SU-DHL-6 (cell line): ENCODE measurements around the gene AREL1.

Source experiments
- H2AFZ ChIP-seq: fragments of 200-600 bp; sonication (generic); 2 replicates; pipeline ENCODE4 v1.6.1; 2014; ENCODE audit warnings: low read depth, mild to moderate bottlenecking, moderate library complexity, mixed read lengths, antibody characterized with exemption, low read length; ENCODE audit not compliant: severe bottlenecking
- H3F3A ChIP-seq: fragments of 200-600 bp; shearing (Covaris generic); 2 replicates; pipeline ENCODE4 v1.6.0; 2016; ENCODE audit warnings: antibody characterized with exemption, mild to moderate bottlenecking; ENCODE audit not compliant: insufficient read depth
- H3K27ac ChIP-seq: fragments of 200-600 bp; sonication (generic); 2 replicates; pipeline ENCODE4 v1.5.1; 2016; ENCODE audit warnings: low read depth, mild to moderate bottlenecking, low read length, moderate library complexity, mixed read lengths
- H3K27me3 ChIP-seq: fragments of 200-600 bp; sonication (generic), shearing (Covaris generic); 2 replicates; pipeline ENCODE4 v1.6.0; 2014; ENCODE audit warnings: mild to moderate bottlenecking, low read length
- H3K36me3 ChIP-seq: fragments of 200-600 bp; sonication (generic); 2 replicates; pipeline ENCODE4 v1.6.1; 2014; ENCODE audit warnings: mild to moderate bottlenecking, low read length, mixed read lengths
- H3K4me2 ChIP-seq: fragments of 300-600, 200-600 bp; shearing (Covaris generic), sonication (generic); 2 replicates; pipeline ENCODE4 v1.6.0; 2014; ENCODE audit warnings: low read length, low read depth, mild to moderate bottlenecking; ENCODE audit not compliant: poor library complexity, severe bottlenecking
- H3K4me3 ChIP-seq: fragments of 200-600 bp; sonication (generic); 2 replicates; pipeline ENCODE4 v1.5.1; 2014; ENCODE audit warnings: antibody characterized with exemption, low read length, mild to moderate bottlenecking, mixed read lengths; ENCODE audit not compliant: insufficient read depth, poor library complexity, severe bottlenecking
- H3K79me2 ChIP-seq: fragments of 200-600 bp; sonication (generic); 2 replicates; pipeline ENCODE4 v1.6.1; 2014; ENCODE audit warnings: mild to moderate bottlenecking, low read length, moderate library complexity; ENCODE audit not compliant: insufficient read depth
- H3K9ac ChIP-seq: fragments of 200-600 bp; sonication (generic); 2 replicates; pipeline ENCODE4 v1.7.0; 2014; ENCODE audit warnings: mild to moderate bottlenecking, low read length
- H3K9me2 ChIP-seq: fragments of 200-600 bp; sonication (generic); replicated peaks from 2 replicates; pipeline ENCODE4 v1.6.1; 2014; ENCODE audit warnings: low read length; ENCODE audit not compliant: insufficient read depth
- H3K9me3 ChIP-seq: fragments of 200-600 bp; sonication (generic); 2 replicates; pipeline ENCODE4 v1.6.1; 2014; ENCODE audit warnings: low read length, mixed read lengths; ENCODE audit not compliant: insufficient read depth
- H4K20me1 ChIP-seq: fragments of 200-600 bp; sonication (generic); 2 replicates; pipeline ENCODE4 v1.6.1; 2014; ENCODE audit warnings: low read depth, mild to moderate bottlenecking, antibody characterized with exemption, low read length, moderate library complexity, mixed read lengths
- CTCF ChIP-seq: fragments of 200-600 bp; sonication (generic); IDR thresholded peaks from one replicate; pipeline ENCODE4 v1.5.1; 2017; ENCODE audit warnings: antibody characterized with exemption, mild to moderate bottlenecking, low read length, moderate library complexity; ENCODE audit not compliant: insufficient read depth, poor library complexity, severe bottlenecking
- EZH2phosphoT487 ChIP-seq: fragments of 200-600 bp; sonication (generic), shearing (Covaris generic); conservative IDR thresholded peaks from 2 replicates; pipeline ENCODE4 v1.6.1; 2018; ENCODE audit warnings: mild to moderate bottlenecking, antibody characterized with exemption, low read length, moderate library complexity, mixed read lengths

The AREL1 gene

GRCh38 chr14:74615735-74616134 is 97.1 kb downstream of the AREL1 start:
- Histone ChIP-seq H3K27me3 (no peaks in the 10 kb centered on the region), H3F3A (no peaks in the 10 kb centered on the region), H3K9me3 (no peaks in the 10 kb centered on the region), H2AFZ (no peak overlapping the region), H3K4me3 (no peak overlapping the region), H3K4me2 (no peak overlapping the region), H3K9ac (no peak overlapping the region), H3K36me3 (no peaks in the 10 kb centered on the region), H4K20me1 (no peaks in the 10 kb centered on the region), H3K9me2 (no peaks in the 10 kb centered on the region), H3K27ac (no peak overlapping the region), H3K79me2 (no peaks in the 10 kb centered on the region)
- TF ChIP-seq CTCF (no peak), EZH2phosphoT487 (no peak)

- Histone ChIP-seq H3K4me3 (no peak overlapping the region), H3F3A (no peaks in the 10 kb centered on the region), H3K79me2 (no peaks in the 10 kb centered on the region), H3K9me3 (no peaks in the 10 kb centered on the region), H3K27me3 (no peaks in the 10 kb centered on the region), H3K27ac (no peak overlapping the region), H3K4me2 (no peak overlapping the region), H3K9me2 (no peaks in the 10 kb centered on the region), H4K20me1 (no peaks in the 10 kb centered on the region), H3K9ac (no peak overlapping the region), H3K36me3 (no peaks in the 10 kb centered on the region), H2AFZ (no peak overlapping the region)
- no peak for TF ChIP-seq CTCF
- TF ChIP-seq EZH2phosphoT487: no peak
These were observed 98.1 kb downstream of the AREL1 start for GRCh38 chr14:74614508-74615495.

- Histone ChIP-seq H4K20me1 (no peaks in the 10 kb centered on the region), H3K9me2 (no peaks in the 10 kb centered on the region), H3F3A (no peaks in the 10 kb centered on the region), H3K9ac (no peak overlapping the region), H2AFZ (no peak overlapping the region), H3K4me3 (no peak overlapping the region), H3K27me3 (no peaks in the 10 kb centered on the region), H3K36me3 (no peaks in the 10 kb centered on the region), H3K9me3 (no peaks in the 10 kb centered on the region), H3K4me2 (no peak overlapping the region), H3K79me2 (no peaks in the 10 kb centered on the region), H3K27ac (no peak overlapping the region)
- TF ChIP-seq EZH2phosphoT487 (no peak), CTCF (no peak)
These were observed 99.5 kb downstream of the AREL1 start for GRCh38 chr14:74613211-74613914.
